Bone marrow (tissue), 2 donors: ENCODE results near the gene GBF1.
A peak's percentile ranks its signal among the peaks of the same experiment; 100 is the strongest.
"Not testable (repeated sequence)": the region's sequence is repeated elsewhere in the genome, so short reads cannot be mapped to it uniquely, and the experiment has no call there.

Experiments used
- DNase-seq, 2 donors: peaks; one replicate each; lab custom pipeline; 2025; lab: John Stamatoyannopoulos, UW

Gene GBF1

DNA sequence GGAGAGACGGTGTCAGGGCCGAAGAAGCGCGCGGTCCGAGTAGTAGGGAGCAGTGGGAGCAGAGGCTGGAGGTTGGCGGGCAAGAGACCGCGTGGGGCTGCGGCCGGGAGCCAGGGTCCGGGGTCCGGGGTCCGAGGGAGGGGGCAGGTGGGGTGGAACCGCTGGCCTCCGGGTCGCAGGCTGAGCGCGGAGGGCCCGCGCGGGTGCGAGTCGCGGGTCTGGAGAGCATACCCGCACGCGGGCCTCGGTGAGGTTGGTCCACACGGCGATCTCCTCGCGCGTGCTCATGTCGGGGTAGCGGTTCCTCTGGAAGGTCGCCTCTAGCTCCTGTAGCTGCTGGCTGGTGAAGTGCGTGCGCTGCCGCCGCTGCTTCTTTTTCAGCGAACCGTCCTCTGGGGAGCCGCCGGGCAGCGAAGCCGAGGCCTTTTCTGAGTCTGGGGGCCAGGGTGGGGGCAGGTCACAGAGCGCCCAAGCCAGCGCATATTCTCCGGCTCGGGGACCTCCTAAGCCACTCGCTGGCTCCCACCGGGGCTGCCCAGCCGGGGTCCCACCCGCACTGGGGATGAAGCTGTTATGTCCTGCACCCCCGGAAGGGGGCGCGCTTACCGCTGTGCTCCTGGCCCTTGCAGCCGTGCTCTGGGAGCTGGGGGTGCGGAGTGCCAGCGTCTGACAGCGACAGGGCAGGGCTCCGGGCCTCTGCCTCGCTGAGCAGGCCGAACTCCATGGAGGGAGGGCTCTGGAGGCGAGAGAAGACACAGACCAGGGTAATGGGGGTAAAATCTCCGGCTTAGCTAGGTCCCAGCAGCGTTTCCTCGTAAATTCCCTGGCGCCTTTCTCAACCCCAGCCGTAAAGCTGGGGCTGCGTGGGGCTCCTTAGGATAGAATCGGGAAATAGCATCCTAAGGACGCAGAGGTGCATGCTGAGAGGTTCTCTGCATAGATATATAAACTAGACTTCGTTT lies 13.7 kb upstream of the GBF1 start:
- DNase-seq = peak; percentile 31 to 56

DNA sequence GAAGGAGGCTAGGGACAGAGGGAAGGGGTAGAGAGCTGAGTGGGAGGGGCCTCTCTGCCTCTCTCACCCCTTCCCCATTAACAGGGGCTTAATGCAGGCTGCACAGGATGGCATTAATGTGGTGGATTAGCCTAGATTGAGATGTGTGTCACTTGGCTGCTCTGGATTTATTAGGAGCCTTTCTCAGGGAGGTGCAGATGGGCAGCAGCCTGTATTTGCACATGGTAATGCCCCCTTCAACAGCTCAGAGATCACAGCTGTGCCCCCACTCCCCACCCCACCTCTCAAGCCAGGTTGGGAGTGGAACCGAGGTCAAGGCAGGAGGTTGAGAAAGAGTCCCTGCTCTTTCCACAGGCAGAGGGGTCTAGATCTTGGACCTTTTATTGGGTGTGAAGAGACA lies 11.3 kb upstream of the GBF1 start:
- no peak for DNase-seq

DNA sequence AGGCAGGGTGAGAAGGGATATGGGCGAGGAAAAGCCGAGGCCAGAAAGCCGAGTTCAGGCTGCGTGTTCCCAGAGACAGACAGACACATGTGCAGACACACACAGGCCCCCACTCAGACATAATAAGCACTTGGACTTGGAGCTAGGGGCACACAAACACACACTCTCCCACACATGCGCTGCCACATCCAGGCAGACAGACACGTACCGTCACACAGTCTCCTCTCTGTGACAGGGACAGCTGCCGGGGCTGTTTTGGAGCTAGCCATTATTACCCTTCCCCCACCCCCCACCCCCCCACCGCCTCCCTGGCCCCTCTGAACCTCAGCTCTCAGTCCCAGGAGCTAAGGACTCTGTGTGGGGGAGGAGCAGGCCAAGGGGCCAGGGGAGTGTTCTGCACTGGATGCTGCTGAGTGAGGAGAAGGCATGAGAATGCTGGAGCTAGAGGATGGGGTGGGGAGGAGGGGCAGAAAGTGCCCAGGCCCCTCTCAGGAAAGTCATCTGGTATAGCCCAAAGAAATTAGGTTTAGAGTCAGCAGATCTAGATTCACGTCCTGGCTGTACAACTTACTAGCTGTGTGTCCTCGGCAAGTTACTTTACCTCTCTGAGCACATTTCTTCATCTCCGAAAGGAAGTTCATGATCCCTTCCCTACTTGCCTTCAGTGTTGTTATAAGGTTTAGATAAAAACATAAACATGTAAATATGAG lies 10.3 kb upstream of the GBF1 start:
- DNase-seq = no peak

DNA sequence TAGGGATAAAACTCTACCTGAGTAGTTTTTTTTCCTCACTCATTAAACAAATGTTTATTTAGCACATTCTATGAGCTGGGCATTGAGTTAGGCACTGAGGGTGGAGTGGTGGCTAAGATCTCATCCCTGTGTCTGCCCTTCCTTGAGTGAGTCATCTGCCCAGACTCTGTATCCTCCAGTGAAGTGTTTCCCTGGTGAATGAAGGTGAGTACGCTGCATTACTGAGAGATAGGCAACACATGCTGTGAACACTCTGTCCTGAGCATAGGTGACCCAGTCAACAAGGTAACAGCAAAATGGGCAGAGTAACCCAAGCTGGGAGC lies 9.8 kb upstream of the GBF1 start:
- no peak for DNase-seq

DNA sequence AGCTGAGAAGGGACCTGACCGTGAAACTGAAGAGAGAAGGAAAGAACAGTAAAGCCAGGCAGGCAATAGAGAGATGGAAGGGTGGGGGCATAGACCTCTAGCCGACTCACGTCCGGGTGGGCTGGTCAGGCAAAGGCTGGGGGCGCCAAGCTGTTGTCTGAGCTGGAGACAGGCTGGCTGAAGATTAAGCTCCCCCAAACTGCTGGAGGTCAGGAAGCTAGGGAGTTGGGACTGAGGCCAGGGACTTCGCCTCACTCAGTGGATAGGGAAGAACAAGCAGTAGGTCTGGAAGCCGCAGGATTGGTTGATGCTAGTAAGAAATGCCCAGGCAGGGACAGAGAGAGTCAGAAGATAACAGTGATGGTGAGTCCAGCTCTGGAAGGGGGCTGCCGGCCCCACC lies 9.3 kb upstream of the GBF1 start:
- no peak for DNase-seq

DNA sequence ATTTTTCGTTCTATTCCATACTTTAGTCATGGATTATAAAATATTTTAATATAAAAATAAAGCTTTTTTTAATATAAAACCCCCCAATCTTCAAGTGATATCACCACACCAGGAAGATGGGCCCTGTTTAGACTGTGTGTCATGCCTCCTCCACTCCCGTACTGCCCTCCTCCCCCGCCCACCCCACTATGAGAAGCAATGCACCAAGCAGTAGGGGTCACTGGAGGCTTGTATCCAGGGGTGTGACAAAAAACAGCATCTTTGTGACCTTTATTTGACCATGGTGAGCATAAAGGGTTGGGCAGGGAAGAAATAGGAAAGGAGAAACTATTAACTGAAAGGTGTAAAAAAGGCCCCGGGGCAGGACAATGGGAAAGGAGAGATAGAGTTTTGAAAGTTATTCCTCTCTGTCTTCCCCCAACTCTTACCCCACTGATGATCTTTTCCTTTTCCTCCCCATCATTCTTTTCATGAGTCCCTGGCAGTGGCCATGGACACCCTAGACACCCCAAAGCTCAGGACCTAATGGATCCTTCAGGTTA lies 7.5 kb upstream of the GBF1 start:
- DNase-seq = no peak

DNA sequence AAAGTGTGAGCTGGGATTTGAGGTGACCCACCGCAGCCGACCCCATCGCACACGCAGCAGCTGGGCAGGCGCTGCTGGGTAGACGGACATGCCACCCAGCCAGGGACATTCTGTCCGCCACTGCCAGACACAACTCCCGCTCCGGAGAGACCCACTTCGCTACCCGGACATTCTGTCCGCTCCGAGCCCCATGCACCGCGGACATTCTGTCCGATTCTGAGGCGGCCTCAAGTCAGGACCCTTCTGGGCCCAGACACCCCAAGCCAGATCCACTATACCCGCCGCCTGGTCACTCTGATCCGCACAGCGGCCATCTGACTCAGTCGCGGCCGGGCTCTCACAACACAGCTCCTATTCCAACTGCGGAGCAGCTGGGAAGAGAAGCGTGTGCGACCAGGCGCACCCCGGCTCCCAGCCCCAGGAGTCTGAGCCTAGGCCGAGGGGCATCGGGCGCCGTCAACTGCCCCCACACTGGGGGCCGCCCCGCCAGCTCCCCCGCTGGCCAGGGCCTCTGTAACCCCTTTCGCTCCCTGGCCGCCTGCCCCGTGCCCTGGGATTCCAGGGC lies 4.8 kb upstream of the GBF1 start:
- no peak for DNase-seq

DNA sequence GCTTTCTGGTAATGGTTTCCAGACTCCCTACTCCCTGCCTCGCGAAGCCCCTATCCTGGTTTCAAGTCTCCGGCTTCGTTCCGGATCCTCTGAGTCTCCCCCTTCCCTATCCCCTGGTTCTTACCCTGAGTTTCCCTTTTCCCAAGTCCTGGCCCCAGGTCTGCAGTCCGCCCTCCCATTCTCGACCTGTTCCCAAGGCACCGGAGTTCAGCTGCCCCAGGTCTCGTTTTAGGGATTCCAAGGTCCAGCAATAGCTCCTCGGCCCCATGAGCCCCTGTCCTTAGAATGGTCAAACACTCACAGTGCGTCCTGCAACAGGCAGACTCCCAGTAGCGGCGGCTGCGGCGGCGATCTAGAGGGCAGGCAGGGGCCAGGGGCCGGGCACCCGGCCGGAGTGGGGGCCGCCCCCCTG lies 4.3 kb upstream of the GBF1 start:
- peak in 1 of 2 donors; percentile 65 for DNase-seq

DNA sequence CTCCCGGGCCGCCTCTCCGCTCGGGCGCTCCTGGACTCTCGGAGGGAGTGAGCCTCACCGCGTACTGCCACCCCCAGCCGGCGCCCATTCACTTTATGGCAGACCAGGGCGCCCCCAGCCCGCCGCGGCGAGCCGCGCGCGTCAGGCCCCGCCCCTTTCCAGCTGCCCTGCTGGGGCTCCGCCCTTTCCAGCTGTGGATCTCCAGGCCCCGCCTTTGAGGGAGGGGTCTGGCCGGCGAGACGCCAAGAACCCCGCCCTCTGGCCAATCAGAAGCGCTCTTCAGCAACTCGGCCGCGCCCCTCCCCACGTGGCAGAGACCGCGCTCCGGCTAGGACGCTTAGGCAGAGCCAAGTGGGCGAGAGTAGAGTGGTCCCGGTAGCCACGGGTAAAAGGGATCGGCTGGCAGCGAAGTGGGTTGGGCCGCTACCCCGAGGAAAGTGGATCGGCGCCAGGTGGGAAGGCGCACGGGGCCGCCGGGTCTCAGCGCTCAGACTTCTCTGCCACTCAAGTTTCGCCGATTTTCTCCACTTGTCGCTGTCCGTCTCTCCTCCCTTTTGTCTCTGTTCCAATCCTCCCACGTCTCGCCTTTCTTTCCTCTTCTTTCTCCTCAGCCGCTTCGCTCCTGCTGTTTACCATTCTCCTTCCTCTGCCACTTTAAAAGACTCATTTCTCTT lies 3.8 kb upstream of the GBF1 start, which contains the start of gene PITX3:
Gene PITX3, minus strand, starts transcription at position 69 of the 674 bp plus-strand sequence. CDS start 9,432 bp downstream, outside the sequence.
- peak; percentile 50 to 65 for DNase-seq

DNA sequence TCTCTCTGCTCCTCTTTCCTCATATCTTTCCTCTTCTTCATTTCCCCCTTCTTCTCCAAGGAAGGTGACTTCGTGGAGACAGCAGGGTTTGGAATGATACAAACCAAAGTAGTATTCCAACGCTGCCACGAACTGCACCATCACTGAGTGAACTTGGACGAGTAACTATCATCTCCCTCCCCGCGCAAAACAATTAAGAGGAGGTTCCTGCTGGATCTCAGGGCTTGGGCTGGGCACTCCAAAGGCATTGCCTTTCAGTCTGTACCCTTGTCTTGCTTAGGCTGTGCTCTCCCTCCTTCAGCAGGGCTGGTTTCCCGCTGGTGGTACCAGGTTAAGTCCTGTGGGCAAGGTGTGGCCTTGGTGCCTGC lies 3.2 kb upstream of the GBF1 start:
- no peak for DNase-seq

DNA sequence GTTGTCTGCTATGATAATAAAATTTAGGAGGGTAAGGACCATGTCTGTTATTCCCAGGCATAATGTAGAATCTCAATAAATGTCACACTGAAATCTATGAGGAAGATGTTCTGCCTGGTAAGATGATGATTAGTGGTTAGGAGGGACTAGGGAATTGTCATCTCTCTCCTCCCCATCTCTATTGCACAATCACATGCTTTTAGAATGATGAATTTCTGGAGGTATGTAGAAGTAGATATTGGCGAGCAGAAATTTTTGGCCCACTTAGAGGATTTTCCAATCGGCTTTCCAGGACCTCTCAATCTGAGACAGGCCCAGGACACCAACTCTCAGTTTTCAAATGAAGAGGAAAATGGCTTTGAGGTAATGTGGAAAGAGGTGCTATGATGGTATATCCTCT lies 2.0 kb upstream of the GBF1 start:
- no peak for DNase-seq

DNA sequence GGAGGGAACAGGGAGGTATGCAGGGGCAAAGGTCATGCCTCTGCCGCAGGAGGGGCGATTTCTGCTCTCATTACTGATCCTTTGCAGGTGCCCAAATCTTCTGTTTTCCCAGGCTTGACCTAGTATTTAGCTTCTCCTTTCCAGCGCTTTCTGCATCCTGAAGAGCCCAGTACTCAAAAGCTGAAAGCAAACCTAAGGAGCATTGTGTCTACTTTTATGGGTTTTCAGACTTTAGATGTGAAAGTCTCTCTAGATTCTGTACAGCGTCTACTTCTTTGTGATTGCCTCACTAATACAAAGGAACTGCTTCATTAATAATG lies 560 bp downstream of the GBF1 start:
- DNase-seq = no peak

DNA sequence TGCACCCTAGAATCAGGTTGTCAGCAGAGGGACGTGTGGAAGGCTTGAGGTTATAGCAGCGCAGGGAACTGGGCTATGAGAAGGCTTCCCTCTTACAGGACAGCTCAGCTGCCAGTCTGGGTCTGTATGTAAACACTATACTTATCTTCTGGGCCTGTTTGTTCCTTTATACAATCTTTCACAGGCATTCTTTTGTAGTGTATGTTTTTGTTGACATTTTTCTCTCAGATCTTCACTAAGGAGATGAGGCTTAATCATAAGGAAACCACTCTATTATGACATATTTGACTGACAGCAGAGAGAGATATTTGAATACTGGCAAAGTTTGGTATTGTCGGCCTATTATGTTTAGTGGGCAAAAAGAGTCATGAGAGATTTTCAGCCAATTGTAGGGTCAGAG lies 929 bp downstream of the GBF1 start:
- no peak for DNase-seq

DNA sequence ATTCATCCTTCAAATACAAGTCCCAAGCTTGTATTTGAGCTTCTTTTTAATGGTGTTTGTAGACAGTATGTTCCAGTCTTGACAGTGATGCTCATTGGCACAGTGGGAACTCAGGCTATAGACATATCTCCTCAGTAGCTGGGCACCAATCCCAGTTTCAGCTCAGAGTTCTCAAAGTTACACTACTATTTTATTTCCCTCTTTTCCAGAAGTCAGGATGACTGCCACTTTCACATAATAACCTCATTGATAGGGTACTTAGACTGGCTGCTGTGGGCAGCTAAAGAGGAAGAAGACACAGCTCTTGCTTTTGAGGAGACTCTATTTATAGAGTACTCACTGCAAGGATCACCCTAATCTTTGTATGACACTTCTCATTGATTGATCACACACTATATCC lies 2.4 kb downstream of the GBF1 start:
- DNase-seq = no peak

DNA sequence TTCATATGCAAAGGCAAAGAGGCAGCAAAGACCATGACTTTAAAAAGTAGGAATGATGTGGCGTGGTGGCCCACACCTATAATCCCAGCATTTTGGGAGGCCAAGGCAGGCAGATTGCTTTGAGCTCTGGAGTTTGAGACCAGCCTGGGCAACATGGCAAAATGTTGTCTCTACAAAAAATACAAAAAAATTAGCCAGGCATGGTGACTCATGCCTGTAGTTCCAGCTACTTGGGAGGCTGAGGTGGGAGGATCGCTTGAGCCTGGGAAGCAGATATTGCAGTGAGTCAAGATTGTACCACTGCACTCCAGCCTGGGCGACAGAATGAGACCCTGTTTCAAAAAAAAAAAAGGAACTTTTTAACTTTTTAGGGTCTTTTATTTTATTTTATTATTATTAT lies 7.2 kb downstream of the GBF1 start:
- not testable (repeated sequence) for DNase-seq

DNA sequence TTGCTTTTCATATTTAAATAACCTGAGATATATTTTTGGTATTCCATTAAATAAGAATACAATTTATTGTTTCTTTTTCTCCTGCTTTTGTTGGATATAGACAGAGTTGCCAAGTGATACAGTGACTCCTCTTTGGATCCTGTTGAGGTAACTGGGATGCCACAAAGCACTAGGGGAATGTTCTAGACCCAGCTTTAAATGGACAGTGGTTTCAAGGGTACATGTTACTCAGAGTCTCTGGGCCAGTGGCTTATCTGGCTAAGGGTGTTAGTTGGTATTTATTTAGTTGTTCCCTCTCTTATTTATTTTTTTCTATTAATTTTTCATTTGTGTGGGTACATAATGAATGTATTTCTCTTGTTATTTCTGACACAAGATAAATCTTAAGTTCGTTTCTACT lies 9.1 kb downstream of the GBF1 start:
- DNase-seq = no peak

DNA sequence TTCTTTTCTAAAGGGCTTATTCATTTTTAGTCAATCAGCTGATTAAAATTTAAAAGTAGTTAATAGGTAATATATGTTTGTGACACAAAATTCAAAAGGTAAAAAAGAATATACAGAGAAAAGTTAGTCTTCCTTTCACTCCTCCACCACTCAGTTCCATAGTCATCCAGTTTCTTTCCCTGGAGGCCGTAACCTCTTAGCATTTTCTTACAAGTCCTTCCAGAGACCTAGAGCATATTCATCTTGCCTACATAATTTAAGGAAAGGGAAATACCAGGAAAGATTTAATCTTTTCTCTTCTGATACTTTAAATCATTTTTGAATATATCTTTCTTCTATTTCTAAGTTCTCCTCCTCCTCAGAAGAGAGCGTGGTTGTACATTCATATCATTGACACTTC lies 10.1 kb downstream of the GBF1 start:
- DNase-seq = no peak

DNA sequence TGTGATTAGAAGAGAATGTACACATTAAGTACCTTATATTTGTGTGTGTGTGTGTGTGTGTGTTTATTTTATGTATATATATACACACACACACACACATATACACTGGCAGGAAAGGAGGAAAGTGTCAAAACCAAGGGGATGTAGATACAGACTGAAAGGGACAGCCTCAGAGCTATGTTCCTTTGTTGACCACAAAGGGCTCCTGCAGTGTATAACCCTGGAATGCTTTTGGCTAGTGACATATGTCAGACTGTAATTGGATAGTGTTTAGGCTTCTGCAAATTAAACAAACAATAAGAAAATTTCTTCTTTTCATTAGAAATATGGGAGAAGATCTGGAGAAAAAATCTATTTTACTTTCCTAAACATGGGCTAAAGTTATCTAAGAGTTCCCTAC lies 15.9 kb downstream of the GBF1 start:
- no peak for DNase-seq

DNA sequence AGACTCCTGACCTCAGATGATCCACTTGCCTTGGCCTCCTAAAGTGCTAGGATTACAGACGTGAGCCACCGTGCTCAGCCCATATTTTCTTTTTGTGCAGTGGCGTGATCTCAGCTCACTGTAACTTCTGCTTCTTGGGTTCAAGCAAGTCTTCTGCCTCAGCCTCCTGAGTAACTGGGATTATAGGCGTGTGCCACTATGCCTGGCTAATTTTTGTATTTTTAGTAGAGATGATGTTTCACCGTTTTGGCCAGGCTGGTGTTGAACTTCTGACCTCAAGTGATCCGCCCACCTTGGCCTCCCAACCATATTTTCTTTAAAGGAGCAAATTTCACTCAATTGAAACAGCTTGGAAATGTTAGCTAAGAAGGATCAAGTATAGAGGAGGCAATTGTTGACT lies 16.5 kb downstream of the GBF1 start:
- no peak for DNase-seq

DNA sequence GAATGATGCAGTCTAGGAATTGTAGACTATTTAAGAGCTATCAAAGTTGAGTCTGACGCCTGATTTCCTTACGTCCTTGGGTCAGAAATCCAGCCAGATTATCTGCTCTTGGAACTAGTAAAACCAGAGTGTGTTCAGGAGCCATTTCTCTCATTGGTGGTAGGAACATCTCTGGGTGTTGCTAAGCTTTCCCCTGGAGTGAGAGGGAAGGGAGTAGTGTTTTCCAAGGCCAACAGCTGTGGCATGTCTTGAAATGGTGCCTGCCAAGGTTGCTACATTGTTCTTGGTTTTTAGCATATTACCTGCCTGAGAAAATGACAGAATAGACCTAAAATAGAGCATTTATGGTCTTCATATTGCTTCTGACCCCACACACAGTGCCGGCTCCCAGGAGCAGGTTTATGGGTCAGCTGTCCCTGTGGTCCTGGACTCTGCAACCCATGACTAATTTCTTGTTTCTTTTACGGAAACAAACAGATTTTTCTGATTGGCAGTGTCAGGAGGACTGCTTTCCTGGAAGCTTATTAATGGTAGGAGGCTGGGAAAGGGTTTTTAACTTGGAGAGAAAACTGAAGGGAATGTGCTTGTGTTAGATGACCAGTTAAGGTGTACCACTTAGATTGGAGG lies 17.5 kb downstream of the GBF1 start:
- no peak for DNase-seq

DNA sequence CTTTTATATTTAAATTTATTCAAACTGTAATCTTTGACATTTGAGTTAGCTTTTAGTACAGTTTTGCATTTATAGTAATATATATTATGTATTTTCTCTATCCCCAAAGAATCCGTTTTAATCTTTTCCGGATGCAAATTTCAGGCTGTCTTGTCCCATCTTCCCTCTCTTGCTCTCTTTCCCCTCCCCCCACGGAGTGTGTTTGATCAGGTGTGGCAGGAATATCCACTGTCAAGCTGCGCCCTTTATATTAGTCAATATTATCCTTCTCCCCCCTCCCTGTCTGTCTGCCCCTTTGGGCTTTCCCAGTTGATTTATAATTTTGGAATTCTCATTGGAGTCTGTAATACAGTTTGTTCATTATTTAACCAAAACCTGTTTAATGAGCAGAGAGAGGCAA lies 19.0 kb downstream of the GBF1 start:
- DNase-seq = no peak

DNA sequence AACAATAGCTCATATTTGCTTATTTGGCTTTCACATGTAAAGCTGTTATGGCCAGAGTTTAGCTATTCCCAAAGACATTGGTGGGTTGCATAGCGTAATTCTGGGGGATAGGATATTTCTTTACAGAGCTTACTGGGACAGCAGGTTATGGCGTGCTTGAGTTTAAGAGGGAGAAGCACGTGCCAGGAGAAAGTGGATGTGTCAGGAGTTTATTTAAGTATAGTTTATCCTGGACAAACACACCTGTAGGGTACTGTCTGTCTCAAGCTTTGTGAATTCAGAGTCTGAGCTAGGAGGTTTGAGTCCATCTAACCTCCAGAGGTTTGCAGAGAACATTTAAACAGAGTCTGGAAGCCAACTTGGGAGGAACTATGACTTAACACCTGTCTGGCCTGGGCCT lies 21.3 kb downstream of the GBF1 start:
- no peak for DNase-seq
